Vagina (tissue), 2 donors: Measurements from ENCODE around the gene SLC9A5. TPM values are rescaled to one million over a fixed set of nuclear protein-coding genes. Genes with fewer than 3 reads are reported as not detected.

Experiments
- DNase-seq, 2 donors: peaks; one replicate each; pipeline ENCODE4 v3.0.0-alpha.2; 2017; ENCODE audit errors: extremely low spot score in 2 of 2
- H3K27ac ChIP-seq: fragments of 200-600 bp; sonication (generic); one replicate; pipeline ENCODE4 v1.5.1; 2019
- H3K27me3 ChIP-seq: fragments of 200-600 bp; sonication (generic); one replicate; pipeline ENCODE4 v1.5.1; 2019
- H3K36me3 ChIP-seq, 2 donors: fragments of 200-600 bp; sonication (generic); one replicate each; pipeline ENCODE4 v1.5.1; 2017 to 2019
- H3K4me1 ChIP-seq: fragments of 200-600 bp; sonication (generic); one replicate; pipeline ENCODE4 v1.5.1; 2019
- H3K4me3 ChIP-seq, 2 donors: fragments of 200-600 bp; sonication (generic); 1 replicate in 1 of 2; 2 replicates in 1 of 2; pipeline ENCODE4 v1.5.1; 2016 to 2019
- H3K9me3 ChIP-seq: fragments of 200-600 bp; sonication (generic); one replicate; pipeline ENCODE4 v1.5.1; 2019
- CTCF ChIP-seq, 3 experiments: fragments of 450-650 bp in 2 of 3; fragments of 200-600 bp in 1 of 3; sonication (generic) in 1 of 3; IDR thresholded peaks; one replicate each; pipeline ENCODE4 v1.5.1; 2017 to 2019; ENCODE audit warnings: antibody characterized with exemption in 3 of 3, mild to moderate bottlenecking in 2 of 3, moderate library complexity in 2 of 3
- POLR2A ChIP-seq, 2 donors: fragments of 450-650 bp; IDR thresholded peaks; one replicate each; pipeline ENCODE4 v1.6.1; 2017; ENCODE audit warnings: antibody characterized with exemption in 2 of 2, mild to moderate bottlenecking in 2 of 2, moderate library complexity in 2 of 2
- POLR2AphosphoS5 ChIP-seq, 2 donors: sonication (generic); formaldehyde crosslinking; IDR thresholded peaks; one replicate each; pipeline ENCODE4 v1.9.0; 2017; ENCODE audit warnings: antibody characterized with exemption in 2 of 2, mild to moderate bottlenecking in 2 of 2, low read depth in 1 of 2; ENCODE audit not compliant: insufficient read depth in 1 of 2
- intact Hi-C: fragments of 100-400 bp; cut with DNase I; formaldehyde crosslinking; loops from one replicate; pipeline ENCODE4 v1.15.1; 2023
- total RNA-seq: library from RNA; depleted of rRNA; stranded (reverse); fragments of >200 nt; gene quantifications from one replicate; pipeline ENCODE4 v1.2.3, GENCODE V29; 2016

The SLC9A5 gene
- total RNA-seq, 1 donor from 2014 or later: 0.49 TPM

GRCh38 chr16:67299269-67299668 is 50.5 kb downstream of the SLC9A5 start:
- H3K27ac ChIP-seq: no peak overlapping the region
- intact Hi-C loops: no loop called here
- TF ChIP-seq POLR2A (IDR thresholded peaks at IDR 0.05) (no peak), POLR2AphosphoS5 (IDR thresholded peaks at IDR 0.05; ENCODE audit: insufficient read depth in 1 of 2, low read depth in 1 of 2) (no peak), CTCF (IDR thresholded peaks at IDR 0.05) (no peak)
- H3K4me3 ChIP-seq: no peak overlapping the region
- H3K36me3 ChIP-seq: no peaks in the 10 kb centered on the region
- H3K4me1 ChIP-seq: peaks cover 33% of the 10 kb centered on the region
- H3K9me3 ChIP-seq: no peaks in the 10 kb centered on the region
- no peaks in the 10 kb centered on the region for H3K27me3 ChIP-seq
- DNase-seq: no peak

- Histone ChIP-seq H3K36me3 (no peaks in the 10 kb centered on the region), H3K4me1 (peaks cover 17% of the 10 kb centered on the region), H3K27ac (peak overlapping the region; percentile 73), H3K4me3 (no peak overlapping the region), H3K27me3 (no peaks in the 10 kb centered on the region), H3K9me3 (no peaks in the 10 kb centered on the region)
- TF ChIP-seq POLR2A (IDR thresholded peaks at IDR 0.05) (no peak), POLR2AphosphoS5 (IDR thresholded peaks at IDR 0.05; ENCODE audit: insufficient read depth in 1 of 2, low read depth in 1 of 2) (peak in 1 of 2 donors; percentile 22), CTCF (IDR thresholded peaks at IDR 0.05) (no peak)
- intact Hi-C loops: no loop called here
- DNase-seq: no peak
Observed at GRCh38 chr16:67301080-67301782, 52.5 kb downstream of the SLC9A5 start.

GRCh38 chr16:67302076-67302475 is 53.3 kb downstream of the SLC9A5 start:
- Histone ChIP-seq H3K4me3 (no peak overlapping the region), H3K27ac (peak overlapping the region; percentile 73), H3K27me3 (no peaks in the 10 kb centered on the region), H3K4me1 (peaks cover 15% of the 10 kb centered on the region), H3K9me3 (no peaks in the 10 kb centered on the region), H3K36me3 (no peaks in the 10 kb centered on the region)
- no peak for DNase-seq
- no peak for TF ChIP-seq POLR2A (IDR thresholded peaks at IDR 0.05)
- TF ChIP-seq CTCF (IDR thresholded peaks at IDR 0.05): no peak
- TF ChIP-seq POLR2AphosphoS5 (IDR thresholded peaks at IDR 0.05; ENCODE audit: insufficient read depth in 1 of 2, low read depth in 1 of 2): no peak
- intact Hi-C loops: no loop called here

GRCh38 chr16:67302970-67303369 is 54.2 kb downstream of the SLC9A5 start:
- Histone ChIP-seq H3K27me3 (no peaks in the 10 kb centered on the region), H3K4me1 (peaks cover 15% of the 10 kb centered on the region), H3K27ac (no peak overlapping the region), H3K9me3 (no peaks in the 10 kb centered on the region), H3K4me3 (no peak overlapping the region), H3K36me3 (no peaks in the 10 kb centered on the region)
- TF ChIP-seq POLR2AphosphoS5 (IDR thresholded peaks at IDR 0.05; ENCODE audit: insufficient read depth in 1 of 2, low read depth in 1 of 2): no peak
- no peak for TF ChIP-seq CTCF (IDR thresholded peaks at IDR 0.05)
- intact Hi-C loops: no loop called here
- no peak for DNase-seq

- Histone ChIP-seq H3K9me3 (no peaks in the 10 kb centered on the region), H3K27ac (no peak overlapping the region), H3K36me3 (no peaks in the 10 kb centered on the region), H3K27me3 (no peaks in the 10 kb centered on the region), H3K4me1 (peaks cover 15% of the 10 kb centered on the region), H3K4me3 (no peak overlapping the region)
- no peak for DNase-seq
- TF ChIP-seq POLR2A (IDR thresholded peaks at IDR 0.05): no peak
- TF ChIP-seq CTCF (IDR thresholded peaks at IDR 0.05): no peak
- TF ChIP-seq POLR2AphosphoS5 (IDR thresholded peaks at IDR 0.05; ENCODE audit: insufficient read depth in 1 of 2, low read depth in 1 of 2): no peak
- intact Hi-C loops: no loop called here
Observed at GRCh38 chr16:67304020-67304419, 55.2 kb downstream of the SLC9A5 start.
